Muscle of leg (tissue), 11 donors: Measurements from ENCODE around the gene TRIM34. TPM values are rescaled to one million over a fixed set of nuclear protein-coding genes. Genes with fewer than 3 reads are reported as not detected.
"Not testable (repeated sequence)": the region's sequence is repeated elsewhere in the genome, so short reads cannot be mapped to it uniquely, and the experiment has no call there.

Source experiments
- DNase-seq: peaks from one replicate; pipeline ENCODE4 v3.0.0; 2013
- H3K27ac ChIP-seq: one replicate; pipeline ENCODE4 v1.5.1; 2013; ENCODE audit warnings: mild to moderate bottlenecking, low read length, control low read depth
- H3K27me3 ChIP-seq: one replicate; pipeline ENCODE4 v1.6.1; 2013; ENCODE audit warnings: low read length; ENCODE audit not compliant: control insufficient read depth, insufficient read depth
- H3K36me3 ChIP-seq: one replicate; pipeline ENCODE4 v1.6.1; 2013; ENCODE audit warnings: low read length; ENCODE audit not compliant: control insufficient read depth, insufficient read depth
- H3K4me1 ChIP-seq: one replicate; pipeline ENCODE4 v1.6.1; 2013; ENCODE audit warnings: low read length; ENCODE audit not compliant: control insufficient read depth, insufficient read depth
- H3K4me3 ChIP-seq: one replicate; pipeline ENCODE4 v1.5.1; 2013; ENCODE audit warnings: low read length, control low read depth
- H3K9me3 ChIP-seq: replicated peaks from 2 replicates; pipeline ENCODE4 v1.6.1; 2013; ENCODE audit warnings: low read depth, low read length; ENCODE audit not compliant: control insufficient read depth
- WGBS: methylation state at CpG from one replicate; pipeline ENCODE4 v1.1.5; 2013; ENCODE audit warnings: missing lambda C conversion rate; ENCODE audit not compliant: insufficient coverage; 5-methylcytosine and 5-hydroxymethylcytosine counted together
- polyA plus RNA-seq, 8 donors: library from polyadenylated mRNA; unstranded; fragments of 120-200 nt; gene quantifications; one replicate each; pipeline versions ENCODE4 v1.2.1 to v1.2.3, GENCODE V29; 2013; ENCODE audit warnings: inconsistent platforms in 1 of 8, low replicate concordance in 1 of 8; ENCODE audit not compliant: insufficient read length in 8 of 8, insufficient read depth in 1 of 8
- total RNA-seq: library from RNA; stranded (reverse); fragments of 120-200 nt; gene quantifications from one replicate; pipeline ENCODE4 v1.2.4, GENCODE V29; 2013

The TRIM34 gene
- total and polyA plus RNA-seq, 9 donors = 2.9 to 6.4 (median 4.6) TPM

DNA sequence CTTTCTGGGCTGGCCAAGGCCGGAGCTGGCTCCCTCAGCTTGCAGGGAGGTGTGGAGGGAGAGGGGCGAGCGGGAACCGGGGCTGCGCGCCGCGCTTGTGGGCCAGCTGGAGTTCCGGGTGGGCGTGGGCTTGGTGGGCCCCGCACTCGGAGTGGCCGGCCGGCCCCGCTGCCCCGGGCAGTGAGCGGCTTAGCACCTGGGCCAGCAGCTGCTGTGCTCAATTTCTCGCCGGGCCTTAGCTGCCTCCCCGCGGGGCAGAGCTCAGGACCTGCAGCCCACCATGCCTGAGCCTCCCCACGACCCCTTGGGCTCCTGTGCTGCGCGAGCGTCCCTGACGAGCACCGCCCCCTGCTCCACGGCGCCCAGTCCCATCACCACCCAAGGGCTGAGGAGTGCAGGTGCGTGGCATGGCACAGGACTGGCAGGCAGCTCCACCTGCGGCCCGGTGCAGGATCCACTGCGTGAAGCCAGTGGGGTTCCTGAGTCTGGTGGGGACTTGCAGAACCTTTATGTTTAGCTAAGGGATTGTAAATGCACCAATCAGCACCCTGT lies 58.2 kb downstream of the TRIM34 start:
- H3K4me1 ChIP-seq, H3K4me3 ChIP-seq, H3K27ac ChIP-seq, H3K9me3 ChIP-seq, H3K27me3 ChIP-seq, DNase-seq: not testable (repeated sequence)
- peaks cover 18% of the 10 kb centered on the region for H3K36me3 ChIP-seq
- WGBS = 91% methylated on average over 23 of the region's 33 CpGs

GRCh38 chr11:5683620-5684019 lies 58.8 kb downstream of the TRIM34 start:
- DNase-seq, H3K9me3 ChIP-seq, H3K27me3 ChIP-seq, H3K4me3 ChIP-seq, H3K4me1 ChIP-seq: not testable (repeated sequence)
- Histone ChIP-seq H3K27ac (peak overlapping the region; percentile 99), H3K36me3 (peaks cover 12% of the 10 kb centered on the region)
- 83% methylated on average over 3 of the region's 7 CpGs for WGBS

GRCh38 chr11:5684036-5684645 lies 59.3 kb downstream of the TRIM34 start:
- Histone ChIP-seq H3K27ac (peak overlapping the region; percentile 99), H3K4me1 (peaks cover 10% of the 10 kb centered on the region), H3K9me3 (no peaks in the 10 kb centered on the region), H3K36me3 (peaks cover 8% of the 10 kb centered on the region), H3K4me3 (peak overlapping the region; percentile 66), H3K27me3 (no peaks in the 10 kb centered on the region)
- no peak for DNase-seq
- WGBS = no CpG with 5 or more reads among the region's 8 CpGs

DNA sequence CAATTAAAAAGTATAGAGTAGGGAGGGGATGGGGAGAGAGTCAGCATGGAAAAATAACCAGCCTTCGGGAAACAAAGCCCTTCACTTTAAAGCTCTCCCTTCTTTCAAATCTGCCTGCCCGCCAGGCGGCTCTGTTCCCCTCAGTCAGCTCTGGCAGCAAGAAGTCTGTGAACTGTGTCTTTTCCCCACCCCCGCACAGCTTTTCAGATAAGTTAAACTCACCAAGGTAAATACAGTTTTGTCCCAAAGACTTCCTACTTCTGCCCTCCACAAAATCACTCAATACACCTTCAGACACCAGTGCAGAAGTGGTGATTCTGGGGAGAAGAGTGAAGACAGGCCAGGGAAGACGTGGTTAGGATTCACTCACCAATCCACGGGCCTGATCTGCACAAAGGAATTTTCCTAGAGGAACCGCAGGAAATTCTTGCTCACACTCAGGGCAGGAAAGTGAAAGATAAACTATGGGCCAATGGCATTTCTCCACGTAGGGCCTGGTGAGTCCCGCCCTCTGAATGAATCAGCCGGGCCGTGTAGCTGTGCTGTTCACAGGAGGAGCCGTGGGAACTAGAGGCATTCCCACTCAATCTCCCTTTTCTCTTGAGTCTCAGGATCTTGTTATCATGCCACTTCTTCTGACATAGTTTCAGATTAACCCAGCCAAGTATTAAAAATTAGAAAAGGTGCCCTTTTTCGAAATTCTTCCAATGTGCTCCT lies 60.0 kb downstream of the TRIM34 start, which contains the start of gene TRIM5:
Gene TRIM5, minus strand, starts transcription at position 429 of the 717 bp plus-strand sequence. CDS start 4,897 bp downstream, outside the sequence.
- Histone ChIP-seq H3K27me3 (no peaks in the 10 kb centered on the region), H3K9me3 (no peaks in the 10 kb centered on the region), H3K4me3 (peak within 1 kb of the TSS; percentile 66), H3K27ac (peak within 1 kb of the TSS; percentile 99), H3K36me3 (peaks cover 4% of the 10 kb centered on the region), H3K4me1 (peaks cover 10% of the 10 kb centered on the region)
- 2% methylated on average over 12 of the region's 13 CpGs for WGBS
- DNase-seq = peak; percentile 99

DNA sequence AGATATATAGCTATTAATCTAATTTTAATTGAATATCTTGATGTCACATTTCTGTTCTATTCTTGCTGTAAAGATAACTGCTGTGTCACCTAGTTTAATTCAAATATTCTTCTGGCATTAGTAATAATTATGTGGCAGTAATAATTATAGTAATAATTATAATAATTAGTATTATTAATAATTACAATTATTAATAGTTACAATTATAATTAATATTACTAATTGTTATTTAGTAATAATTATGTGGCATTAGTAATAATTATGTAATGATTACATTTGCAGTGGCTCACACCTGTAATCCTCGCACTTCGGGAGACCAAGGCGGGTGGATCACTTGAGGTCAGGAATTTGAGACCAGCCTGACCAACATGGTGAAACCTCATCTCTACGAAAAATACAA lies 61.6 kb downstream of the TRIM34 start:
- Histone ChIP-seq H3K9me3 (no peaks in the 10 kb centered on the region), H3K4me3 (no peak overlapping the region), H3K4me1 (peaks cover 12% of the 10 kb centered on the region), H3K36me3 (no peaks in the 10 kb centered on the region), H3K27ac (no peak overlapping the region), H3K27me3 (no peaks in the 10 kb centered on the region)
- 93% methylated on average over 3 of the region's 4 CpGs for WGBS
- DNase-seq = no peak

GRCh38 chr11:5688482-5688881 lies 63.7 kb downstream of the TRIM34 start:
- Histone ChIP-seq H3K9me3 (no peaks in the 10 kb centered on the region), H3K27ac (no peak overlapping the region), H3K36me3 (no peaks in the 10 kb centered on the region), H3K4me1 (peaks cover 10% of the 10 kb centered on the region), H3K27me3 (no peaks in the 10 kb centered on the region), H3K4me3 (no peak overlapping the region)
- WGBS = no CpG with 5 or more reads among the region's 1 CpG
- no peak for DNase-seq

GRCh38 chr11:5689551-5689983 lies 64.8 kb downstream of the TRIM34 start, which contains the start of gene TRIM22:
TRIM22 (plus strand) TSS chr11:5689790; CDS start chr11:5696233, 6,443 bp downstream.
- Histone ChIP-seq H3K4me1 (peaks cover 7% of the 10 kb centered on the region), H3K4me3 (peak within 1 kb of the TSS; percentile 52), H3K27ac (peak within 1 kb of the TSS; percentile 93), H3K36me3 (no peaks in the 10 kb centered on the region), H3K27me3 (no peaks in the 10 kb centered on the region), H3K9me3 (no peaks in the 10 kb centered on the region)
- DNase-seq = peak; percentile 94
- no CpG with 5 or more reads among the region's 2 CpGs for WGBS

DNA sequence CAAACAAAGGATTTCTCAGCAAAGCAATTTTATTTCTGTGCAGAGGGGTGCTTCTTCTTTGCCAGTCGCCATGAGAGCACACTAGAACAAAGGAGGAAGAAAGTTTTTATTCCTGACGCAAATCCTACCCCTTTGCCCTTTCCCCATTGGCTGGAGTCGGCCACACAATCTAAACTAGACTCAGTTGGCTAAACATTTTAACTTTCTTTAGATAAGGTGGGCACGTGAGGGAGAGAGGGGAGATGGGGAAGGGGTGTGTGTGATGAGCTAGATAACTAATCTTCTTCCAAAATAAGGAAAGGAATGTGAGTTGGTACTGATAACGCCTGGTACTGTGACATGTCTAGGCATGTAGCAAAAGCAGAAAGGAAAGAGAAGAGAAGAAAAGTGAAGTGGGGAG lies 65.4 kb downstream of the TRIM34 start:
- no CpG with 5 or more reads among the region's 5 CpGs for WGBS

DNA sequence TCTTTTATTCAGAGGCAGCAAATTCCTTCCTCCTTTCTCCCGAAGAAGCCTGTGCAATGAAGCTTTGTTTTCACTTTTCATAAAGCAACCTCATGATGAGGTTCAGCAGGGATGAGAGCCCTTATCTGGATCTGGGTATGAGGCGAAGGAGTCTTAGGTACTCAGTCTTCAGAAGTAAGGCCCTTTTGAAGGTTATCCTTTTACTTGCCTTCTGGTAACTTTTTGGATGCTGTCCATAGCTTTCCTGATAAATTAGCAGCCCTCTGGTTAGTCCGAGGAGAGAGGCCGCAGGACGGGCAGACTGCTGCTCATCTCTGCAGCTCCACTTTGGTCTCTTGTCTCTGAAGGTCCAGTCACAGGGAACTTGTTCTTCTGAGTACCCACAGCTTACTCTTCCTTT lies 65.9 kb downstream of the TRIM34 start:
- DNase-seq = peak; percentile 20
- no peaks in the 10 kb centered on the region for H3K27me3 ChIP-seq
- peak overlapping the region; percentile 0 for H3K27ac ChIP-seq
- peak overlapping the region; percentile 52 for H3K4me3 ChIP-seq
- H3K9me3 ChIP-seq = no peaks in the 10 kb centered on the region
- 96% methylated on average over 4 of the region's 5 CpGs for WGBS
- no peaks in the 10 kb centered on the region for H3K36me3 ChIP-seq
- H3K4me1 ChIP-seq = peaks cover 3% of the 10 kb centered on the region

More for the DNA sequence above, 65.4 kb downstream of the TRIM34 start:
- peak overlapping the region; percentile 93 for H3K27ac ChIP-seq
- H3K9me3 ChIP-seq = no peaks in the 10 kb centered on the region
- no peaks in the 10 kb centered on the region for H3K36me3 ChIP-seq
- peaks cover 5% of the 10 kb centered on the region for H3K4me1 ChIP-seq
- peak; percentile 24 for DNase-seq
- H3K4me3 ChIP-seq = peak overlapping the region; percentile 52
- no peaks in the 10 kb centered on the region for H3K27me3 ChIP-seq

- not testable (repeated sequence) for H3K9me3 ChIP-seq, H3K27ac ChIP-seq, H3K27me3 ChIP-seq, DNase-seq, H3K36me3 ChIP-seq, H3K4me1 ChIP-seq
- no CpG with 5 or more reads among the region's 12 CpGs for WGBS
- peak overlapping the region; percentile 52 for H3K4me3 ChIP-seq
Observed at GRCh38 chr11:5691238-5691963, 66.6 kb downstream of the TRIM34 start.
